H1 (cell line): Measurements from ENCODE around the gene TP53I3. TPM values are rescaled to one million over a fixed set of nuclear protein-coding genes. Genes with fewer than 3 reads are reported as not detected.

Experiments
- EGR1 ChIP-seq: IDR thresholded peaks from 2 replicates; pipeline ENCODE4 v1.6.1; 2011; ENCODE audit warnings: low read depth, low read length, borderline replicate concordance
- NANOG ChIP-seq: IDR thresholded peaks from 2 replicates; pipeline ENCODE4 v1.6.1; 2011; ENCODE audit warnings: low read length, low read depth, mild to moderate bottlenecking, inconsistent platforms; ENCODE audit not compliant: insufficient read depth, poor library complexity, severe bottlenecking
- RFX5 ChIP-seq: IDR thresholded peaks from 2 replicates; pipeline ENCODE4 v1.6.1; 2011; ENCODE audit warnings: low read depth, low read length, improper control_type of control experiment, borderline replicate concordance
- TBP ChIP-seq: IDR thresholded peaks from 2 replicates; pipeline ENCODE4 v1.6.1; 2011; ENCODE audit warnings: low read depth, low read length, improper control_type of control experiment
- polyA plus RNA-seq, 7 experiments: library from polyadenylated mRNA; depleted of rRNA in 3 of 7; stranded (reverse) in 5 of 7; unstranded in 2 of 7; fragments of >200 nt in 5 of 7; fragments of 200-250 nt in 2 of 7; gene quantifications; 1 replicate in 5 of 7; 2 replicates in 1 of 7; 4 replicates in 1 of 7; pipeline versions ENCODE4 v1.2.1 to v1.2.3, GENCODE V29; 2011 to 2013; ENCODE audit warnings: missing spikeins in 2 of 7, mixed read lengths in 2 of 7
- total RNA-seq: library from RNA; stranded (reverse); fragmentation: NEBNext Ultra II Directional; extraction: Animal tissue kit (Norgen Biotek cat#: 25700); gene quantifications from 2 replicates; pipeline ENCODE4 v1.2.1, GENCODE V29; 2021
- TF ChIP-seq, protein P1 (sequence below): IDR thresholded peaks from 2 replicates; pipeline ENCODE4 v1.6.1; 2012; ENCODE audit warnings: low read length, inconsistent platforms

TP53I3 gene
- total and polyA plus RNA-seq, 2 of the 8 experiments (the other 6 are each of a cell fraction or from before 2014, with no cell fraction given), result 29.4 to 34.5 TPM

DNA sequence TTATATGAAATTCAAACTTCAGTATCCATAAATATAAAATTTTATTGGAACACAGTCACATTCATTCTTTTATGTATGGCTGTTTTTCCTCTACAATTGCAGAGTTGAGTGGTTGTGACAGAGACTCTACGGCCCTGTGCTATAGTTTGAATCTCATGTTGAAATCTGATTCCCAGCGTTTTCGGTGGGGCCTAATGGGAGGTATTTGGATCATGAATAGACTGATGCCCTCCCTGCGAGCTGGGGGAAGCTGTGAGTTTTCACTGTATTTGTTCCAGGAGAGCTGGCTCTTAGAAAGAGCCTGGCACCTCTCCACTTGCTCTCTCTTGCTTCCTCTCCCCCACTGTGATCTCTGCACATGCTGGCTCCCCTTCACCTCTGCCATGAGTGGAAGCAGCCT lies 36.8 kb upstream of the TP53I3 start (continued):
- TF ChIP-seq, protein P1, sequence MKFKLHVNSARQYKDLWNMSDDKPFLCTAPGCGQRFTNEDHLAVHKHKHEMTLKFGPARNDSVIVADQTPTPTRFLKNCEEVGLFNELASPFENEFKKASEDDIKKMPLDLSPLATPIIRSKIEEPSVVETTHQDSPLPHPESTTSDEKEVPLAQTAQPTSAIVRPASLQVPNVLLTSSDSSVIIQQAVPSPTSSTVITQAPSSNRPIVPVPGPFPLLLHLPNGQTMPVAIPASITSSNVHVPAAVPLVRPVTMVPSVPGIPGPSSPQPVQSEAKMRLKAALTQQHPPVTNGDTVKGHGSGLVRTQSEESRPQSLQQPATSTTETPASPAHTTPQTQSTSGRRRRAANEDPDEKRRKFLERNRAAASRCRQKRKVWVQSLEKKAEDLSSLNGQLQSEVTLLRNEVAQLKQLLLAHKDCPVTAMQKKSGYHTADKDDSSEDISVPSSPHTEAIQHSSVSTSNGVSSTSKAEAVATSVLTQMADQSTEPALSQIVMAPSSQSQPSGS, result no peak
- TF ChIP-seq NANOG, result no peak
- no peak for TF ChIP-seq RFX5
- no peak for TF ChIP-seq TBP
- TF ChIP-seq EGR1, result no peak
